COLO829 (cell line): ENCODE data around the gene DNAJC4.
"Not testable (repeated sequence)": the region's sequence is repeated elsewhere in the genome, so short reads cannot be mapped to it uniquely, and the experiment has no call there.

ENCODE experiments used
- DNase-seq: peaks from one replicate; pipeline ENCODE4 v3.0.0; 2012; ENCODE audit warnings: low spot score

The DNAJC4 gene

GRCh38 chr11:64245797-64246620, 15.7 kb downstream of the DNAJC4 start:
- DNase-seq = no peak

GRCh38 chr11:64246621-64246870, 16.2 kb downstream of the DNAJC4 start:
- not testable (repeated sequence) for DNase-seq

GRCh38 chr11:64246871-64247728, 16.8 kb downstream of the DNAJC4 start, which contains the start of gene PPP1R14B:
TSS of gene PPP1R14B (minus strand) at chr11:64246943. CDS start at chr11:64246673, 270 bp downstream.
- DNase-seq = peak; percentile 76

GRCh38 chr11:64247729-64248531, 17.6 kb downstream of the DNAJC4 start:
- no peak for DNase-seq

GRCh38 chr11:64248578-64248977, 18.2 kb downstream of the DNAJC4 start:
- DNase-seq = no peak

GRCh38 chr11:64249038-64249437, 18.7 kb downstream of the DNAJC4 start:
- DNase-seq = no peak

DNA sequence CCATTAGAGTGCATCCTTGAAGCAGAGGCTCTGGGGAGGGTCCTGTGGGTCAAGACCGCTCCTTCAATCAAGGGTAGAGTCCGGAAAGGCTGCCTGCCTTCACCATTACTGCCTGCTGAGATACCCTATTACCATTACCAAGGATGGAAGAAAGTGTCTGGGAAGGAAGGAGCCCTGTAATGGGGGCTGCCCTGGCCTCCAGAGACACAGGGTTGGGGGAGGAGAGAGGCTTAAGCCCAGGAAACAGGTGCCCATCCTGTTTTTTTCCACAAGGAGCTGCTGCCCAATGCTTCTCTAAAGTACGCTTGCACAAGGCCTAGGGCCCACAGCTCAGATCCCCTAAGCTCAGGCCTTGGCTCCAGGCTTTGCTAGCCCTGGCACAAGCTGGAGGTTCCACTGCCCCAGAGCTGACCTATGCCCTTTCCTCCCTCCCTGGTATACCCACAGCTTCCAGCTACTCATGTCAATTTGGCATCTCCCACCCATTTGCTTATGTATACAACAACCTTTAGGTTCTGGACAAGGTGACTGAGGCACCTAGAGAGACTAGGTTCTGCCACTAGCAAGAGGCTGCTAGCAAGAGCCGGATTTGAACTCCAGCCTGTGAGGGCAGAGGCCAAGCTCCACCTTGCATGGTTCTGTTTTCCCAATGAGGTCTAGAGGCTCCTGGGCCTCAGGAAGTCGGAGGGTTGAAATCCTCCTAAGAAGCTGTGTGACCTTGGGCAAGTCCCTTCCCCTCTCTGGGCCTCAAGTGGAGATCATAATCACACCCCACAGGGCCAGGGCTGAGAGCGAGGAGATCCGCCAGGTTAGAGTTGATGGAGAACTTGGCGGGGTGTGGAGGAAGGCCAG, 19.4 kb downstream of the DNAJC4 start:
- DNase-seq = no peak

DNA sequence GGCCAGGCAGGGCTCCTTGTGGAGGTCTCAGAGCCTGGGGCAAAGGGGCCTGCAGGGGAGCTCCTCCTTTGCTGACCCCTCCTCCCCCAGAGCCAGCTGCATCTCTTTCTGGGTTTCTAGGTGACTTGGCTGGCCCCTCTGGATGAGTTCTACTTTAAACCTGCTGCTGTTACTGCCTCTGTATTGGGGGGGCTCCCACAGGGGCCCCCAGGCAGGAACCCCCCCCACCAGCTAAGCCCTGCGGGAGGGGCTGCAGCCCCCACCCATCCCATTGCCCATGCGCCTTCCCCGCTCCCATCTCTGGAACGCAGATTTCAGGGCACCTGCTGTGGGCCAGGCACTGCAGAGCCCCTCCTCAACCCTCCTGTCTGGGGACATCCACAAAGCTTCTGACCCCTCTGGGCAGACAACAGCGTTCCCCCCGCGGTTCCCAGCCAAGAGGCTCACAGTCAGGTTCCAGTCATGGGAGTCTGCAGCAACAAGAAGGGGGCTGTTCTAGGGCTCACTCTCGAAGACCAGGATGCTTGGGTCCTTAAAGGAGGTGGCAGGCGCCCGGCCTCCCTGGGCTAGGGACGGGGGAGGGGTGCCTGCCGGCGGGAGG, 20.2 kb downstream of the DNAJC4 start:
- no peak for DNase-seq

GRCh38 chr11:64251016-64251752, 20.8 kb downstream of the DNAJC4 start, which contains the start of gene PLCB3:
TSS of gene PLCB3 (plus strand) at chr11:64251530. CDS start at chr11:64251650, 120 bp downstream.
- DNase-seq = peak; percentile 57

DNA sequence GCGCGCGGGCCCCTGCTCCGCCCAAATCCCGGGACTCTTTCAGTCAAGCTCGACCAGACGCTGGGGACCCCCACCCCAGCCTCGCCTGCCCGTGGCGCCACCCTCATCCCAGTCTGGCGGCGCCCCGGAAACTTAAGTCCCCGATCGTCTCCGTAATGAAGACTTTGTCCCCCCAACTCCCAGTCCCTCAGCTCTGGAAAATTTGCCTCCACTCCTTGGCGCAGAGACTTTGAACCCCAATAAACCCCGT, 21.3 kb downstream of the DNAJC4 start:
- no peak for DNase-seq

GRCh38 chr11:64252003-64252872, 21.9 kb downstream of the DNAJC4 start:
- peak; percentile 58 for DNase-seq

GRCh38 chr11:64253043-64253442, 22.7 kb downstream of the DNAJC4 start:
- no peak for DNase-seq

DNA sequence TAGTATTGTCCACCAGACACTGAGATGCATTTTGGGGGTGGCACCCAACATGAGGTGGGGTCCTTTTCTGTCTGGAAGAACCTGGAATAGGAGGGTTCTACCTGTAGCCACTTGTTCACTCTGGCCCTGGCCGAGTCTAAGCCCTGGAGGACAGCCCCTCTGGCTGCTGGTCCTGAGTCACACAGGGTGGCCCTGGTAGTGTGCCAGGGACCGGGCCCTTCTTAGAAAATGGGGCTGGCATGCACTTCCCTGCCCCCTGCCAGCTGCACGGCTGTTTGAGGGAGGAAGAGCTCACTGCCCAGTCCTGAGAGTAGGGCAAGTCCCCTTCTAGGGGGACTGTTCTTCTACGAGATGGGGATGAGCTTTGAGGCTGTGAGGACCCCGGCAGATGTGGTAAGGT, 23.1 kb downstream of the DNAJC4 start:
- DNase-seq = no peak

DNA sequence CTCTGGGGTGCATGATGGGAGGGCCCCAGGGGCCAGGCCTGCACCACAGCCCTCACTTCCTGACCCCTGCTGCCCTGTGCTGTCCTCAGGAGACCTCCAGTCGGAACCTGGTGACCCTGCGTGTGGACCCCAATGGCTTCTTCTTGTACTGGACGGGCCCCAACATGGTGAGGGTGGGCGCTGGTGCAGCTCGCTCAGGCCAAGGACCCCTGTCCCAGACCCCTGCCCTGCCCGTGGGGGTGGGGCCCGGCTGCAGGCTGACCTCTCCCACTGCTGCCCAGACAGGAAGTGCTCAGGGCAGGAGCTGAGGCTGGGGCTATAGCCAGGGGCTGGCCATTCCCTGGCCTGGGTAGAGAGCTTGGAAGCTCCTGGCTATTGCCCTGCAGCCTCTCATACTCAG, 24.0 kb downstream of the DNAJC4 start:
- no peak for DNase-seq

- no peak for DNase-seq
Observed at GRCh38 chr11:64255135-64256128, 25.1 kb downstream of the DNAJC4 start.

GRCh38 chr11:64256300-64256699, 26.0 kb downstream of the DNAJC4 start:
- DNase-seq = no peak

DNA sequence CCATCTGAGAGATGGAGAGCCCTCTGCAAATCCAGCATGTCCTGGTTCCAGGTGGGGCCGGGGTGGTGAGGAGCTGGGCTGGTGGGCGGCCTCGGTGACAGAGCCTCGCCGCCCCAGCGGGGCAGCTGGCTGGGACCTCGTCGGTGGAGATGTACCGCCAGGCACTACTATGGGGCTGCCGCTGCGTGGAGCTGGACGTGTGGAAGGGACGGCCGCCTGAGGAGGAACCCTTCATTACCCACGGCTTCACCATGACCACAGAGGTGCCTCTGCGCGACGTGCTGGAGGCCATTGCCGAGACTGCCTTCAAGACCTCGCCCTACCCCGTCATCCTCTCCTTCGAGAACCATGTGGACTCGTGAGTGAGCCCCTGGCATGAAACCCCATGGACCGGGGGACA, 28.0 kb downstream of the DNAJC4 start:
- no peak for DNase-seq

DNA sequence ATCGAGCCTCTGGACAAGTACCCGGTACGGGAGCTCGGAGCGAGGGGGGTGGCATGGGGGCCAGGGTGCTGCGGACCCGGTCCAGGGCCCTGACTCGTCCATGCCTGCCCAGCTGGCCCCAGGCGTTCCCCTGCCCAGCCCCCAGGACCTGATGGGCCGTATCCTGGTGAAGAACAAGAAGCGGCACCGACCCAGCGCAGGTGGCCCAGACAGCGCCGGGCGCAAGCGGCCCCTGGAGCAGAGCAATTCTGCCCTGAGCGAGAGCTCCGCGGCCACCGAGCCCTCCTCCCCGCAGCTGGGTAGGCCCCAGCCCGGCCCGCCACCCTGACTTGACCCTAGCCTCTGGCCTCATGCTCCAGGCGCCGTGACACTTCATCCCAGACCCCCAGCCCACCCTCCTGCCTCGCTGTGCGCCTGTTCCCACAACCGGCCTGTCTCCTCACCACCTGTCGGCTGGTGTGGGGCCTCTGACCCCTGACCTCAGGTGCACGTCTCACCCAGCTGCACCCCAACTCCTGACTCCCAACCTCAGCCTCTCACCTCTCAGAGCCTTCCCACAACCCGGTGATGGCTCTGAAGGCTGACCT, 28.7 kb downstream of the DNAJC4 start:
- no peak for DNase-seq
